HEK293 (cell line): ENCODE measurements around the gene GARRE1.

Experiments used
- GLI4 ChIP-seq: fragments of 450-650 bp; formaldehyde crosslinking; IDR thresholded peaks from 2 replicates; pipeline ENCODE4 v1.5.1; 2016; ENCODE audit warnings: missing biosample characterization, missing genetic modification characterization
- KLF1 ChIP-seq: fragments of 450-650 bp; formaldehyde crosslinking; IDR thresholded peaks from 2 replicates; pipeline ENCODE4 v1.5.1; 2016; ENCODE audit warnings: missing biosample characterization, missing genetic modification characterization
- KLF8 ChIP-seq: fragments of 450-650 bp; formaldehyde crosslinking; IDR thresholded peaks from 2 replicates; pipeline ENCODE4 v1.5.1; 2016; ENCODE audit warnings: missing biosample characterization, missing genetic modification characterization
- PATZ1 ChIP-seq: fragments of 450-650 bp; formaldehyde crosslinking; IDR thresholded peaks from 2 replicates; pipeline ENCODE4 v1.5.1; 2016; ENCODE audit warnings: missing biosample characterization, missing genetic modification characterization
- PRDM1 ChIP-seq: fragments of 450-650 bp; formaldehyde crosslinking; IDR thresholded peaks from 2 replicates; pipeline ENCODE4; 2016; ENCODE audit warnings: missing biosample characterization, missing genetic modification characterization
- PRDM10 ChIP-seq: fragments of 450-650 bp; formaldehyde crosslinking; IDR thresholded peaks from 2 replicates; pipeline ENCODE4 v1.5.1; 2016; ENCODE audit warnings: missing biosample characterization, missing genetic modification characterization
- SP7 ChIP-seq: fragments of 450-650 bp; formaldehyde crosslinking; IDR thresholded peaks from 2 replicates; pipeline ENCODE4 v1.5.1; 2016; ENCODE audit warnings: missing biosample characterization, missing genetic modification characterization
- ZBTB10 ChIP-seq: fragments of 450-650 bp; formaldehyde crosslinking; IDR thresholded peaks from 2 replicates; pipeline ENCODE4 v1.5.1; 2016; ENCODE audit warnings: missing biosample characterization, missing genetic modification characterization
- ZBTB20 ChIP-seq: fragments of 450-650 bp; formaldehyde crosslinking; IDR thresholded peaks from 2 replicates; pipeline ENCODE4 v1.5.1; 2016; ENCODE audit warnings: missing biosample characterization, missing genetic modification characterization
- ZBTB26 ChIP-seq: fragments of 450-650 bp; formaldehyde crosslinking; optimal IDR thresholded peaks from 2 replicates; pipeline ENCODE3; 2016; ENCODE audit warnings: missing biosample characterization, mild to moderate bottlenecking, missing genetic modification characterization
- ZFP69B ChIP-seq: fragments of 450-650 bp; formaldehyde crosslinking; IDR thresholded peaks from 2 replicates; pipeline ENCODE4 v1.5.1; 2016; ENCODE audit warnings: missing biosample characterization, missing genetic modification characterization
- ZIC2 ChIP-seq: fragments of 450-650 bp; formaldehyde crosslinking; IDR thresholded peaks from 2 replicates; pipeline ENCODE4 v1.5.1; 2016; ENCODE audit warnings: missing biosample characterization, missing genetic modification characterization
- ZNF174 ChIP-seq: fragments of 450-650 bp; formaldehyde crosslinking; IDR thresholded peaks from 2 replicates; pipeline ENCODE4 v1.5.0; 2017; ENCODE audit warnings: missing biosample characterization, mild to moderate bottlenecking, missing genetic modification characterization
- ZNF530 ChIP-seq: fragments of 450-650 bp; formaldehyde crosslinking; IDR thresholded peaks from 2 replicates; pipeline ENCODE4 v1.5.1; 2016; ENCODE audit warnings: low read depth, missing biosample characterization, missing genetic modification characterization
- ZNF560 ChIP-seq: fragments of 450-650 bp; formaldehyde crosslinking; IDR thresholded peaks from 2 replicates; pipeline ENCODE4 v1.5.1; 2017; ENCODE audit warnings: missing biosample characterization, missing genetic modification characterization, borderline replicate concordance
- ZNF571 ChIP-seq: fragments of 450-650 bp; formaldehyde crosslinking; IDR thresholded peaks from 2 replicates; pipeline ENCODE4 v1.5.0; 2017; ENCODE audit warnings: missing biosample characterization, missing genetic modification characterization
- ZNF664 ChIP-seq: fragments of 450-650 bp; formaldehyde crosslinking; IDR thresholded peaks from 2 replicates; pipeline ENCODE4 v1.5.1; 2016; ENCODE audit warnings: missing biosample characterization, missing genetic modification characterization
- ZNF701 ChIP-seq: fragments of 450-650 bp; formaldehyde crosslinking; IDR thresholded peaks from 2 replicates; pipeline ENCODE4 v1.5.1; 2016; ENCODE audit warnings: missing biosample characterization, missing genetic modification characterization
- ZSCAN4 ChIP-seq: fragments of 450-650 bp; formaldehyde crosslinking; IDR thresholded peaks from 2 replicates; pipeline ENCODE4 v1.5.1; 2017; ENCODE audit warnings: missing biosample characterization, missing genetic modification characterization

Gene GARRE1

GRCh38 chr19:34254046-34254697 is at the start of gene GARRE1 (continued):
- TF ChIP-seq PATZ1 (tag by site-specific recombination) (peak; percentile 99), ZNF530 (tag by site-specific recombination) (no peak), ZNF664 (tag by site-specific recombination) (0 out of 2 replicates have a peak, but pooled peaks have one; percentile 17), ZIC2 (tag by site-specific recombination) (peak; percentile 49), ZNF701 (tag by site-specific recombination) (no peak), ZNF560 (tag by site-specific recombination) (no peak), ZBTB20 (tag by site-specific recombination) (peak; percentile 78; the same call in 1 of the 2 replicates), ZNF174 (no peak), GLI4 (tag by site-specific recombination) (no peak), ZNF571 (tag by site-specific recombination) (no peak), ZBTB10 (peak; percentile 85; the same call in 1 of the 2 replicates), PRDM10 (tag by site-specific recombination) (peak; percentile 73), PRDM1 (tag by site-specific recombination) (peak; percentile 98), ZSCAN4 (tag by site-specific recombination) (0 out of 2 replicates have a peak, but pooled peaks have one; percentile 9), ZBTB26 (tag by site-specific recombination) (peak; percentile 48), SP7 (tag by site-specific recombination) (peak; percentile 93), KLF8 (peak; percentile 99), KLF1 (tag by site-specific recombination) (peak; percentile 97), ZFP69B (tag by site-specific recombination) (peak; percentile 63)
